Measurements from ENCODE around the gene PIGN. TPM values are rescaled to one million over a fixed set of nuclear protein-coding genes. Genes with fewer than 3 reads are reported as not detected.

PIGN gene
- total and polyA plus RNA-seq, 4 donors = 7.6 to 32.2 (median 16.6) TPM

DNA sequence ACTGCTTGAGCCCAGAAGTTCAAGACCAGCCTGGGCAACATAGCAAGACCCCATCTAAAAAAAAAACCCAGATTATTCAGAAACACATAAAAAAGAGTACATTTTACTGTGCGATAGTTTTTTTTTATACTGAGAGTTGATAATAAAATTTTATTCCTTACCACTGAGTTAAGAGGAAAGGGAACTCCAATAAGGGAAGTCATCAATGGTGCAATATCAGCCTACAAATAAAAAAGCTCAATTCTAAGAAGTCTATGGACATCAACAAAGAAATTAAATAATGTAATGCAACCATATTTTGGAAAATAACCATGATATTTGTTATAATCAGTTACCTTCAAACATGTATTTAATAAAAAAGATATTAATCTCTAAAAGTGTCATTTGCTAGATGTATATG is 46.6 kb downstream of the PIGN start:
- DNase-seq (no peak), ATAC-seq (ENCODE audit: low FRiP score) (no peak)
- H3K36me3 ChIP-seq (ENCODE audit: control insufficient read depth in 1 of 2, insufficient read depth in 2 of 2, low read length in 1 of 2) = peaks cover 0 to 5% of the 10 kb centered on the region in 2 donors
- no peaks in the 10 kb centered on the region for H3K4me1 ChIP-seq (ENCODE audit: control insufficient read depth in 1 of 2, insufficient read depth in 2 of 2, low read length in 2 of 2)
- H3K9me3 ChIP-seq (ENCODE audit: control insufficient read depth, low read length) = no peaks in the 10 kb centered on the region
- H3K4me3 ChIP-seq (ENCODE audit: low read length in 2 of 2) = no peak overlapping the region
- H3K27me3 ChIP-seq (ENCODE audit: control insufficient read depth in 1 of 2, insufficient read depth in 2 of 2, low read length in 1 of 2) = no peaks in the 10 kb centered on the region
- intact Hi-C loops (cut with DNase I) = no loop called here
- H3K27ac ChIP-seq (ENCODE audit: low read depth in 1 of 2, low read length in 2 of 2) = no peak overlapping the region
- 93 to 97% methylated on average over 1 of the region's 1 CpG for WGBS, 2 donors

GRCh38 chr18:62138461-62139235 is 48.2 kb downstream of the PIGN start:
- H3K4me1 ChIP-seq (ENCODE audit: control insufficient read depth in 1 of 2, insufficient read depth in 2 of 2, low read length in 2 of 2) = no peaks in the 10 kb centered on the region
- H3K36me3 ChIP-seq (ENCODE audit: control insufficient read depth in 1 of 2, insufficient read depth in 2 of 2, low read length in 1 of 2) = peaks cover 0 to 3% of the 10 kb centered on the region in 2 donors
- no peak overlapping the region for H3K4me3 ChIP-seq (ENCODE audit: low read length in 2 of 2)
- H3K27ac ChIP-seq (ENCODE audit: low read depth in 1 of 2, low read length in 2 of 2) = no peak overlapping the region
- DNase-seq (no peak), ATAC-seq (ENCODE audit: low FRiP score) (no peak)
- 91 to 93% methylated on average over 2 of the region's 2 CpGs for WGBS, 2 donors
- no peaks in the 10 kb centered on the region for H3K27me3 ChIP-seq (ENCODE audit: control insufficient read depth in 1 of 2, insufficient read depth in 2 of 2, low read length in 1 of 2)
- intact Hi-C loops (cut with DNase I) = no loop called here
- no peaks in the 10 kb centered on the region for H3K9me3 ChIP-seq (ENCODE audit: control insufficient read depth, low read length)

- intact Hi-C loops (cut with DNase I) = loop anchor here (1.0 to 5.0 kb wide), 4 partner anchors 239 to 579 kb away; partner anchors contain the start of gene RNF152 (in 2 of the 2)
- ATAC-seq (ENCODE audit: low FRiP score) (no peak), DNase-seq (peak in 1 of 2 donors; percentile 49)
- WGBS, 2 donors = 52 to 58% methylated on average over 2 of the region's 2 CpGs
- H3K27me3 ChIP-seq (ENCODE audit: control insufficient read depth in 1 of 2, insufficient read depth in 2 of 2, low read length in 1 of 2) = no peaks in the 10 kb centered on the region
- no peaks in the 10 kb centered on the region for H3K9me3 ChIP-seq (ENCODE audit: control insufficient read depth, low read length)
- H3K36me3 ChIP-seq (ENCODE audit: control insufficient read depth in 1 of 2, insufficient read depth in 2 of 2, low read length in 1 of 2) = no peaks in the 10 kb centered on the region
- no peak overlapping the region for H3K27ac ChIP-seq (ENCODE audit: low read depth in 1 of 2, low read length in 2 of 2)
- H3K4me3 ChIP-seq (ENCODE audit: low read length in 2 of 2) = no peak overlapping the region
- H3K4me1 ChIP-seq (ENCODE audit: control insufficient read depth in 1 of 2, insufficient read depth in 2 of 2, low read length in 2 of 2) = no peaks in the 10 kb centered on the region
These were observed 55.5 kb downstream of the PIGN start for GRCh38 chr18:62131301-62131909.

DNA sequence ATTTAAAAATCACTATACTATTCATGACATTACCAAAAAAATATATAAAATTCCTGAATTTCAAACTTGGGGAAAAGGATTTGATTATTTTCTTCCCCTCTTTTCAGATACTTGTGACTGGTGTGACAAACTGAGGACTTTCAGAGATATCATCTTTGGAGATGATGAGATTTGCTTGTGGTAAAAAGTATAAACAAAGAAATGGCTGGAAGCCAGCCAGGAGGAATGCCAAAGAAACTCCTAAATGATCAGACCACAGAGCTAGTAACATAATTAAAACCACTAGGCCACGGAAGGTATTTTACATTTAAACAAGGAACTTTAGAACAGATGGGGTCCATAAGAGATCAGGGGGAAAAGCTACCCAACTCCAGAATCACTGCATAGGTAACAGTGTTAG is 58.7 kb downstream of the PIGN start:
- no peaks in the 10 kb centered on the region for H3K36me3 ChIP-seq (ENCODE audit: control insufficient read depth in 1 of 2, insufficient read depth in 2 of 2, low read length in 1 of 2)
- intact Hi-C loops (cut with DNase I) = loop anchor here in 1 of 2 donors (2.0 kb wide), 1 partner anchor 575 kb away; no protein-coding TSS in a partner anchor
- 49 to 59% methylated on average over 1 of the region's 1 CpG for WGBS, 2 donors
- H3K4me1 ChIP-seq (ENCODE audit: control insufficient read depth in 1 of 2, insufficient read depth in 2 of 2, low read length in 2 of 2) = no peaks in the 10 kb centered on the region
- no peak for DNase-seq
- H3K9me3 ChIP-seq (ENCODE audit: control insufficient read depth, low read length) = no peaks in the 10 kb centered on the region
- H3K4me3 ChIP-seq (ENCODE audit: low read length in 2 of 2) = no peak overlapping the region
- H3K27me3 ChIP-seq (ENCODE audit: control insufficient read depth in 1 of 2, insufficient read depth in 2 of 2, low read length in 1 of 2) = no peaks in the 10 kb centered on the region
- no peak for ATAC-seq (ENCODE audit: low FRiP score)
- H3K27ac ChIP-seq (ENCODE audit: low read depth in 1 of 2, low read length in 2 of 2) = no peak overlapping the region

DNA sequence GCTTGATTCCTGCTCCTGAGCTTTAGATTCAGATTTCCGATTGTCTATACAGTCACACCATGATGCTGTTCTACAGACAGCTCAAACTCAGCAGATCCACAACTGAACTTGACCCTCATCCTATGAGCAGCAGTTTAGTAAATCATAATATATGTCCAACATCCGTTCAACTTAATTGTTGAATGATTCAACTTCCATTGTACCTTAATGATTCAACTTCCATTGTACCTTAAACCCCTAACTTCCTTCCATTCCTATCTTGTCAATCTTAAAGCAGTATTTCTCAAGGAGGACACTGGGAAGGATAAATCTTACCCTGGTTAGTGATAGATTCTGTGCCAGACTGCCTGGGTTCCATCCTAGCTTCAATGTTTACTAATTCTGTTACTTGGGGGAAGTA is 60.1 kb downstream of the PIGN start:
- ATAC-seq (ENCODE audit: low FRiP score) = no peak
- H3K27me3 ChIP-seq (ENCODE audit: control insufficient read depth in 1 of 2, insufficient read depth in 2 of 2, low read length in 1 of 2) = no peaks in the 10 kb centered on the region
- no peaks in the 10 kb centered on the region for H3K4me1 ChIP-seq (ENCODE audit: control insufficient read depth in 1 of 2, insufficient read depth in 2 of 2, low read length in 2 of 2)
- no peaks in the 10 kb centered on the region for H3K36me3 ChIP-seq (ENCODE audit: control insufficient read depth in 1 of 2, insufficient read depth in 2 of 2, low read length in 1 of 2)
- no peak for DNase-seq
- H3K27ac ChIP-seq (ENCODE audit: low read depth in 1 of 2, low read length in 2 of 2) = no peak overlapping the region
- H3K4me3 ChIP-seq (ENCODE audit: low read length in 2 of 2) = no peak overlapping the region
- intact Hi-C loops (cut with DNase I) = no loop called here
- H3K9me3 ChIP-seq (ENCODE audit: control insufficient read depth, low read length) = no peaks in the 10 kb centered on the region
- 91 to 93% methylated on average over 2 of the region's 2 CpGs for WGBS, 2 donors

DNA sequence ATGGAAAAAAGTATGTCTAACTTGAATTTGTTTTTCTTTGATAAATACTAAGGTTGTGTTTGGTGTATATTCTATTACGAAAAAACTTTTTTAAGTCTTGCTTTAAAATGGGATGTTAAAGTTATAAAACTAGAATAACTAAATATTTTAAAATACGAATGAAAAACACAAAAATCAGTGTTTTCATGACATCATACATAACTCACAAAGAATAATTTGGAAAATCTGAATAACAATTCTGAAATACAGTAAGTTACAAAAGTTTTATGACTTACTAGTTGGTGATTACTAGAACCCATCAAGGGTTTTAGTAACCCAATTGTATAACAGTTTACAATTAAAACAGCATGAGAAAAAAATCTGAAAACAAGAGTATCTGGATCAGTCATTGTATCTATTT is 61.2 kb downstream of the PIGN start:
- Histone ChIP-seq H3K4me3 (ENCODE audit: low read length in 2 of 2) (no peak overlapping the region), H3K27me3 (ENCODE audit: control insufficient read depth in 1 of 2, insufficient read depth in 2 of 2, low read length in 1 of 2) (no peaks in the 10 kb centered on the region), H3K4me1 (ENCODE audit: control insufficient read depth in 1 of 2, insufficient read depth in 2 of 2, low read length in 2 of 2) (no peaks in the 10 kb centered on the region), H3K9me3 (ENCODE audit: control insufficient read depth, low read length) (no peaks in the 10 kb centered on the region), H3K36me3 (ENCODE audit: control insufficient read depth in 1 of 2, insufficient read depth in 2 of 2, low read length in 1 of 2) (no peaks in the 10 kb centered on the region), H3K27ac (ENCODE audit: low read depth in 1 of 2, low read length in 2 of 2) (no peak overlapping the region)
- DNase-seq (no peak), ATAC-seq (ENCODE audit: low FRiP score) (no peak)
- intact Hi-C loops (cut with DNase I) = no loop called here
- 88 to 94% methylated on average over 2 of the region's 2 CpGs for WGBS, 2 donors

DNA sequence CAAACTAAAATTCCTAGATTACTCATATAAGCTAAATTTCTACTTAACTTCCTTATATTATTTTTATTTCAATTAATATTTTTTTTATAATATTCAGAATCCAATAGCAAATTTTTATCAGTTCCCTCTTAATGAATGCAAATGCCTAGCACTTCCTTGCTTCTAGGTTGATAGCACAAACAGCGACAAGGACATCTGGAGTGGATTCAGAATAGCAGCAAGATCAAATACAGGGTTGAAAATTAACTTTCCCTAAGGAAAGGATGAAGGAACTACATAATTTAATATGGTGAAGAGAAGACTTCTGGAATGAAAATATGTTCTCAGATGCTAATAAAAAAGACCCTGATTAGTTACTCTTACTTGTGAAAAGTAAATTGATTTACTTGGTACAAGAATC is 64.5 kb downstream of the PIGN start:
- no peaks in the 10 kb centered on the region for H3K4me1 ChIP-seq (ENCODE audit: control insufficient read depth in 1 of 2, insufficient read depth in 2 of 2, low read length in 2 of 2)
- no peaks in the 10 kb centered on the region for H3K27me3 ChIP-seq (ENCODE audit: control insufficient read depth in 1 of 2, insufficient read depth in 2 of 2, low read length in 1 of 2)
- DNase-seq (no peak), ATAC-seq (ENCODE audit: low FRiP score) (no peak)
- intact Hi-C loops (cut with DNase I) = no loop called here
- no peak overlapping the region for H3K27ac ChIP-seq (ENCODE audit: low read depth in 1 of 2, low read length in 2 of 2)
- WGBS, 2 donors = 95 to 98% methylated on average over 1 of the region's 1 CpG
- no peaks in the 10 kb centered on the region for H3K36me3 ChIP-seq (ENCODE audit: control insufficient read depth in 1 of 2, insufficient read depth in 2 of 2, low read length in 1 of 2)
- H3K9me3 ChIP-seq (ENCODE audit: control insufficient read depth, low read length) = no peaks in the 10 kb centered on the region
- H3K4me3 ChIP-seq (ENCODE audit: low read length in 2 of 2) = no peak overlapping the region

- no peaks in the 10 kb centered on the region for H3K9me3 ChIP-seq (ENCODE audit: control insufficient read depth, low read length)
- no peaks in the 10 kb centered on the region for H3K36me3 ChIP-seq (ENCODE audit: control insufficient read depth in 1 of 2, insufficient read depth in 2 of 2, low read length in 1 of 2)
- WGBS, 2 donors = 97 to 98% methylated on average over 1 of the region's 1 CpG
- peaks cover 0 to 1% of the 10 kb centered on the region in 2 donors for H3K4me1 ChIP-seq (ENCODE audit: control insufficient read depth in 1 of 2, insufficient read depth in 2 of 2, low read length in 2 of 2)
- H3K4me3 ChIP-seq (ENCODE audit: low read length in 2 of 2) = no peak overlapping the region
- intact Hi-C loops (cut with DNase I) = loop anchor here in 1 of 2 donors (10.0 kb wide), 1 partner anchor 85 kb away; no protein-coding TSS in a partner anchor
- no peaks in the 10 kb centered on the region for H3K27me3 ChIP-seq (ENCODE audit: control insufficient read depth in 1 of 2, insufficient read depth in 2 of 2, low read length in 1 of 2)
- ATAC-seq (ENCODE audit: low FRiP score) = no peak
- DNase-seq = no peak
- H3K27ac ChIP-seq (ENCODE audit: low read depth in 1 of 2, low read length in 2 of 2) = no peak overlapping the region
These were observed 67.0 kb downstream of the PIGN start for GRCh38 chr18:62119884-62120283.

GRCh38 chr18:62118328-62118727 is 68.5 kb downstream of the PIGN start:
- intact Hi-C loops (cut with DNase I) = loop anchor here in 1 of 2 donors (10.0 kb wide), 1 partner anchor 84 kb away; no protein-coding TSS in a partner anchor
- Histone ChIP-seq H3K27ac (ENCODE audit: low read depth in 1 of 2, low read length in 2 of 2) (no peak overlapping the region), H3K36me3 (ENCODE audit: control insufficient read depth in 1 of 2, insufficient read depth in 2 of 2, low read length in 1 of 2) (no peaks in the 10 kb centered on the region), H3K4me3 (ENCODE audit: low read length in 2 of 2) (no peak overlapping the region), H3K27me3 (ENCODE audit: control insufficient read depth in 1 of 2, insufficient read depth in 2 of 2, low read length in 1 of 2) (no peaks in the 10 kb centered on the region), H3K9me3 (ENCODE audit: control insufficient read depth, low read length) (no peaks in the 10 kb centered on the region), H3K4me1 (ENCODE audit: control insufficient read depth in 1 of 2, insufficient read depth in 2 of 2, low read length in 2 of 2) (peaks cover 0 to 1% of the 10 kb centered on the region in 2 donors)
- no peak for DNase-seq
- ATAC-seq (ENCODE audit: low FRiP score) = peak; percentile 72

Measured in aorta (tissue), 5 donors.